EL (cell line): Measurements from ENCODE around the gene PLXDC1.
A peak's percentile ranks its signal among the peaks of the same experiment; 100 is the strongest.

ENCODE experiments used
- DNase-seq: peaks from one replicate; pipeline ENCODE4 v3.0.0-alpha.2; 2016

Gene PLXDC1

DNA sequence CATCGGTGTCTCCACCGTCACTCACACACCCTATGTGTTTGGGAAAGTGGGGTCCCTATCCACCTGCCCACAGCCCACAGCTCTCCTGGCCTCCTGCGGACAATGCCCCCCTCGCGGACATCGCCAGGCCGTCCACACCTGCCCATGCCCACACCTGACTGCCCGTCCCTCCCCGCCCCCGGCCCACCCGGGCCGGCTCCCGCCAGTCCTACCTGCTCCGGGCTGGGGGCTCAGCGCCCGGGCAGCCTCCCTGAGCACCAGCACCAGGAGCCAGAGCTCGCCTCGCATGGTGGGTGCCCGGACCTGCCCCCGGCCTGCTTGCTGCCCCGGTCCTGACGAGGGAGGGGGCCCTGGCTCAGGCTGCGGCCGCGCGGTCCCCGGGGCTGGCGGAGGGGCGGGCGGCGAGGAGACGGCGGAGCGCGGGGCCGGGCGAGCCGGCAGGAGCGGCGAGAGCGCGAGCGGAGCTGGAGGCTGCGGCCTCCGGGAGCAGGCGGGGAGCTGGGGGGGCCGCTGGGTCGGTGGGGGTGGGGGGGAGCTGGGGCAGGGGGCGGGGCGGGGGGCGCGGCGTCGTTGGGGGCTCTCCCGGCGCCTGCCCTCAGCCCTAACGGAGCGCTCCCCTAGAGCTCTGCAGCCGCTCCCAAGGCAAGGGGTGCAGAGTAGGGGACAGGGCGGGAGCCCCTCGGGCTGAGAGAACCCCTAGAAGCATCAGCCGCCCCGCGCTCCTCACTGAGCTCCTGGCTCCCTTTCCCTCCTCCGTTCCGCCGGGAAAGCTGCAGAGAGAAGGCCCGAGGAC is at the start of gene PLXDC1:
PLXDC1 (minus strand) TSS at position 488 of the 793 bp plus-strand sequence; CDS start at position 288, 200 bp downstream.
- DNase-seq: no peak

DNA sequence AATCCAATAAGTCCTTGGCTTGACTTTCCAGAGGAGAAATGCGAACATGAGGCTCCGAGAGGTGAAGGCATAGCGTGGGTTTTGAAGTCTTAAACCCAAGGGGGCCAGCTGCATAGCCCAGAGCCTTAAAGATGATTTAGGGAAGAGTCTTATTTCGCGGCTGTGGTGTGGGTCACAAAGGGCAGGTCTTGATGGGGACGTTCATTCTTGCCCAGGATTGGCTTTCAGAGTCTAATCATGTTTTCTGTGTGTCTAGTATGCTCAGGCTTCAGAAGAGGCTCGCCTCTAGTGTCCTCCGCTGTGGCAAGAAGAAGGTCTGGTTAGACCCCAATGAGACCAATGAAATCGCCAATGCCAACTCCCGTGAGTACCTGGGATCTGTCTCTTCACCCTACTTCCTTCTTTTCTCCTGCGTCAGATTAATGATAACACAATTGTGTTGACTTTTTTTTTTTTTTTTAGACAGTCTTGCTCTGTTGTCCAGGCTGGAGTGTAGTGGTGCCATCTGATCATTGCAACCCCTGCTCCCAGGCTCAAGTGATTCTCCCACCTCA is 49.6 kb upstream of the PLXDC1 start:
- no peak for DNase-seq

DNA sequence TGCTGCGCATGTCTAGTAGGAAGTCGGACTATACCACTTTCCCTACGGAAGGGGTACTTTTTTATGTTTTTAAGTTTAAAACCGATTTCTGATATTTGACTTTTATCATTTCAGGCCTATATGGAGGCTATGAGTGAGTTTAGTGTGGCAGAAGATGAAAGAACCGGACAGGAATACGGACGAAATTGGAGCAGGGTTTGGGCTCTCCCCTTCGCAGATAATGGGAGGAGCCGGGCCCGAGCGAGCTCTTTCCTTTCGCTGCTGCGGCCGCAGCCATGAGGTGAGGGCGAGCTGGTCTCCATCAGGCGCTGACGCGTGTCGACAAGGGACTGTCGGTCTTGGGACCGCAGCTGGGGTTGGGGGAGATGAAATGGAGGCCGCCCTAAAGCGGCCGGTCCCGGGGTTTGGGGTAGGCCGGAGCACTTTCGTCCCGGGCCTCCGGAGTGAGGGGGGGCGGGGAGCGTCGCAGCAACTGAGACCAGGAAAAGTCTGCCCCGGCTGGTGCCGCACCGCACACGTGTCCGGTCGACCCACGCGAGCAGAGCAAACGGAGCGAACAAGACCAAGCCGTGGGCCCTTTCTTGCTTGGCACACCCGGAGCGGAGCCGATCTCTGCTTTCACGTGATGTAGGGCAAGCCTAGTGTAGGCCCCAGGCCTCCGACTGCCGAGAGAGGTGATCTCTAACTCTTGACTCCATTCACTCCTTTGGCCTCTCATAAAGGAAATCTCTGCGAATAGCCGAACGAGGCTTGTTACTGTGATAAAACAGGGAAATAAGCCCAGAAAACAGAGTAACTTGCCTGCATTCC is 48.8 kb upstream of the PLXDC1 start, which contains the start of gene RPL19:
RPL19 (plus strand) TSS at position 214 of the 810 bp plus-strand sequence; CDS start at position 276, 62 bp downstream.
- no peak for DNase-seq

DNA sequence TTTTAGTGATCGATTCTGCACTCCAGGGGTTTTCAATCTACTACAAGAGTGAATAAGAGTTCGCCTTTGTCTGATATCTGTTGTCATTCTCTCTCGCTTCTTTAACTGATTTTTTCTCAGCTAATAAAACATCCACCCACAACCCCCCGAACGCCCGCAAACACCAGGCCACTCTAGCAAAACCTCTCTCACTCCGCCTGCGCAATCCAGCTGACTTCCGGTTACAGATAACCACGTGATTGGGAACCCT is 48.3 kb upstream of the PLXDC1 start:
- peak; percentile 94 for DNase-seq

DNA sequence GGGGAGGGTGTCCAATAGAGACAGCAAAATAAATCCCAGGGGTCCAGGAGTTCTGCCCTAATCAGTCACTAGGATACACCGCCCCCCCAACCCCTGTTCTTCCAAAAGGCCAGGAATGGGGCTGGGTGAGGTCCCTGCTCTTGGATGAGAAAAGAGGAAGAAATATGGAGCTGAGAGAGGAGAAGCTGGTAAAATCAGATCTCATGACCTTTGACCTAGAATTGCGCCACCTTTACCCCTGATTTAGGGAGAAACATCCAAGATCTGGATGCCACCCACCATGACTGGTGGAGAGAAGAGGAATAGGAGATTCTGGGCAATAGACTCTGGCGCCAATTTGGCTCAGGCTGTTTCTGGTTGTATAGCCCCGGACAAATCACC is 46.7 kb upstream of the PLXDC1 start:
- DNase-seq: no peak

DNA sequence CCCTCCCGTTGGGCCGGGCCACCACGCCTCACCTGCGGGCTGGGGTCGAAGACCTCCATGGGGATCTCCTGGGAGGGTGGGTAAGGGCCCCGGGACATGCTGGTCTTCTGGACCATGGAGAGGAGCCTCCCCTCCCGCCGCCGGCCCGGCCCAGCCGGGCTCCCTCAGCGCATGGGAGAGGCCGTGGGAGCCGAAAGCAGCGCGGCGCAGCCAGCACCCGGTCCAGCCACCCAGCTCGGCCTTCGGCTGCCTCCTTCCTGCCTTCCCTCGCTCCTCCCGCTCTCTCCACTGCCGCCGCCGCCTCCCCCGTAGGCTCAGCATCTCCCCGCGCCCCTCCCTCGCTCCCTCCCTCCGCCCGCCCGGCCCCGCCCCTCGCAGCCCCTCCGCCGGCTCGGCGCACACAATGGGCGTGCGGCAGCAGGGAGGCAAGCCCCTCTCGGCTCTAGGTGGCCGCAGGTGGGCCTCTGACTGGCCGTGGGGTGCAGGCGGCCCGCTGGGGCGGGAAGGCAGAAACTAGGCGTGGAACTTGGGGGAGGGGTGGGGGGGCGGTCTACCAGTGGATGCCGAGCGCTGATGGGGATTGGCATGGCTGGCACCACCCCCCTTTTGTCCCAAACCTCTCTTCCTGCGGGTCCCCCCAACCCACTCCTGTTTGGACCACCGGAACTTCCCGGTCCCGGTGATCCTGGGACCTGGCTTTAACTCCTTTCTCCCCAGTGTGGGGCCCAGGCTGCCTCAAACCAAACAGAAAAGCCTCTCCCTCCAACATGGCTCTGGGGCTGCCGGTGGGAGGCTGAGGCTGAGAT is 46.1 kb upstream of the PLXDC1 start, which contains the start of gene CACNB1:
CACNB1 (minus strand) TSS at position 290 of the 806 bp plus-strand sequence; CDS start at position 116, 174 bp downstream.
- DNase-seq: peak; percentile 87

DNA sequence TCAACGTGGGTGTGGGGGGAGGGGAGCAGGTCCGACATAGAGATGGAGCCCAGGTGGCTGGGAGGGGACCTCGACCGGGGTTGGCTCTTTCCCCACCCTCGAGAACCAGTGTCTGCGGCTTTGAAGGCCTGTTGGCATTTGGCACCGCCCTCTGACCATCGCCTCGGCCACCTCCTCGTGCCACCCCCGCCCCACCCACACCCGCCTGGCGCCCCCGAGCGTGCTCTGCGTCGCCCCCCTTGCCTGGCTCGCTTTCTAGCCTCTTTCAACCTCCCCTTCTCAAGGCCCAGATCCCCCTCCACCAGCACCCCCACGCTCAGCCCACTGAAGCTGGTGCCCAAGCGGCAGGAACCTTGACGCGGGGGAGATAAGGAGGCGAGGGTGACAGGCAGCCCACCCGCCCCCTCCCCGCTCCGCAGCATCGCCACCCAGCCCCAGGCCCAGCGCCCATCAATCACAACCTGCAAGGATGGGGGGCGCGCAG is 45.4 kb upstream of the PLXDC1 start:
- DNase-seq: peak; percentile 60

DNA sequence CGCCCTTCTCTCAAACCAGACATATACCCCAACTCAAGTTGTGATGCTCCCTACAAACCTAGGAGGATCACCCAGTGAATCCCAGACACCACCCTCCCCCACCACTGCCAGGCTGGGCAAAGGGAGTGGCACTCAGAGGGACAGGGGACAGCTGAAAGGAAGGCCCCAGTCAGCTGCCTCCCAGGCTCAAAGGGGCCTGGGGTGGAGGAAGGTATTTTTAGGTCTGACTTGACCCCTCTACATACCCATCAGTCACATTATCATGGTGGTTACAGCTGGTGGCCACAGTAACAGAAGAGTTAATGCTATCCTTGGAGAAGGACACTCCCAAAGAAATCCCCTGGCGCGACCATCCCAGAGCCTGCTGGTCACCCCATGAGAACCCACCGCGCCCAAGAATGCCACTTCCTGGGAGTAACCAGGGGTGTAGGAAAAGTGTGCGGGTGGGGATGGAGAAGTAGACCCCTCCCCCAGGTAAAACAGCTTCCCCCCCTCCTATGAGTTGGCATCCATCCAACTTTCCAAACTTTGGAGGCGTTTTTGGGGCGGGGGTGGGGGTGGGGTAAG is 44.9 kb upstream of the PLXDC1 start:
- DNase-seq: peak; percentile 36

DNA sequence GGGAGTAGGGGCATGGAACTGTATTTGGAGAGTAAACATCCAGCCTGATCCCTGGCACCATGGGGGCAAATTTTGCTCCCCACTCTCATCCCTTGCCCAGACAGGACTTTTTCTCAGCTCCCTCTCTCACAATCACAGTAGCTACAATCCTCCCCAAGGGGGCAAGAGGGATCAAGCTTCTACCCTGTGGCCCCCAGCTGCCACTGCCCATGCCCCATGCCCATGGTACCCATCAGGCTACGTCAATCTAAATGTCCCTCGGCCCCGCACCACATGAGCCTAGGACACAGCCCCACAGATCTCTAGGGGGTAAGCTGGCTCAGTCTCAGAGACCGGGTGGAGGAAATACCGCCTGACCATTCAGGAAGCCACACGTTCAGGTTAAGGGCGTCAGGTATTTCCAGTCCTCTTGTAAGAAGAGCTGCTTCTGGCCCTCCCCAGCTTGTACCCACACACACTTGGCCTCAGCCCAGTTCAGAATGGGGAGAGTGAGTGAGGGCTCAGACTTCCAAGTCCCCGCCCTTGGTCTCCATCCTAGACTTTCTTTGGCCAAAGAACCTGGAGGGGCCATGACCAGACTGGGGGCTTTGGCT is 44.2 kb upstream of the PLXDC1 start:
- no peak for DNase-seq

DNA sequence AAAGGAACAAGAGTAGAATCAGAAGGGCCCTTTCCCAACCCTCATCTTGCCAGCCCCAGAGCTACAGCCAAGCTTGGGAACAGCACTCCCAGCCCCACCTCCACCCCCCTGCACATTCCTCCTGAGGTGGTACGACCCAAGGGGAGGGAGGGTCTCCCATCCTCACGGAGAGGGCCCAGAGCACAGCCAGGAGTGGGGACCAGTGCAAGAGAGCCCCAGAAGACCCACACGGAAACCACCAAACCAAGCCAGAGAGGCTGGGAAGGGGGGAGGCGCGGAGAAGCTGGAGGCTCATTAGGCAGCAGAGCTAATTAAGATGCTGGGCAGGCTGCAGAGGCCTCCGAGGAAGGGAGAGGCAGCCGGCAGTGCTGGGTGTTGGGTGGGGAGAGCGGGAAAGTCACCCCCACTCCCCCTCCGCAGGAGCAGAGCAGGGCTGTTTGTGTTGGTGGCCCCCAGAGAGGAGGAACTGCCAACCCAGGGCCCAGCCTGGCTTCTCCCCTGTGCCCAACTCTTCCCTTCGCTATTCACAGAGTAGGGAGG is 43.6 kb upstream of the PLXDC1 start:
- no peak for DNase-seq

DNA sequence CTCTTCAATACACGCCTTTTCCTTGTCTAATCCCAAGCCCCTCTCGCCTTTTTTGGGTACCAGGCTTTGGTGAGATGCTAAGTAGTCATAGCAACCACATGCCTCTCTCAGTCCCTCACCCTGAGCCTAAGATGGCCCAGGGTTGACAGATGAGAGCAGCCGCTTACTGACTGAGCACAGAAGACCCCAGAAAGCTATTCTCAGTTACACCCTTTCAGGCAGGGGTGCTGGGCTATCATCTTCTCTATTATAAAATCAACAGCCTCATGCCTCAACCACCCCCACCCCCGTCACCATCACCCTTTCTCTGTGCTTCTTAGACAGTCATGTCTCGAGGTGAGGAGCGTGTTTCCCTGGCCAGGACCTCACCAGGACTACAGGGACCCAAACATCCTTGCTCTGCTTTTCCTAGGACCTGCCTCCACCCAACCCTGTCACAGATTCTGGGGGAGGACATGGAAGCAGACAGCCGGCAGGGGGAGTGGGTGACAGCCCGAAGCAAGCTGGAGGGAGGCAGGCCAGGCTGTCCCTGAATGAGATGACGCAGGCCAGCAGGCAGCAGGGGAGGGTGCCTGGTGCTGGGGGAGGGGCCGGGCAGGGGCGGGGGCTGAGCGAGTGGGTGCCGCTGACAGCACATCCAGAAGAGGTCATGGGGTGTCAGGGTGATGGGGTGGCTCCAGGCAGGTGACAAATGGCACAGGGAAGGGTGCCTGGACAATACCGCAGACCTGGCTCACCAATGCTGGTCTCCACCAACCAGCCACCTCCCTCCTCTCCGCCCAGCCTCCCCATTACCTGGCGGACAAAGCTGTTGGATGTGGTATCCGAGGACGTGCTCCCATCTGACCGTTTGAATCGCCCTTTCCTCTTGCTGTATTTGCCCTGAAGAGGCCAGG is 42.9 kb upstream of the PLXDC1 start:
- peak; percentile 69 for DNase-seq

DNA sequence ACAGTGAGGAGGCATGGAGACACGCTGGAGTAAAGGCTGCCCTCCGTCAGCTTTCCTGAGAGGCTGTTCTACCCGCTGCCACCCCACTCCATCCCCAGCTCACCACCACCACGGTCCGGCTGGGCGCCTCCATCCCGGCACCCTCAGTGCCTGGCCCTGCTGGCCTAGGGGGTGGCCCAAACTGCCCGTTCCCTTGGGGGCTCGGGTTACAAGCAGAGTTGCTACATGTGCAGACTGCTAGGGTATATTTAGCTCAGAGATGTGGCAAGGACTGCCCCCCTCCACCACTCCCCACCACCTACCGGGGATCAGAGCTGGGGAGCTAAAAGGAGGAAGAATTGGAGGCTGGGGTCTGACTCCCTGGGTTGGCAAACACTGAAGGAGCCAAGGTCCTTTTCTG is 41.9 kb upstream of the PLXDC1 start:
- no peak for DNase-seq

DNA sequence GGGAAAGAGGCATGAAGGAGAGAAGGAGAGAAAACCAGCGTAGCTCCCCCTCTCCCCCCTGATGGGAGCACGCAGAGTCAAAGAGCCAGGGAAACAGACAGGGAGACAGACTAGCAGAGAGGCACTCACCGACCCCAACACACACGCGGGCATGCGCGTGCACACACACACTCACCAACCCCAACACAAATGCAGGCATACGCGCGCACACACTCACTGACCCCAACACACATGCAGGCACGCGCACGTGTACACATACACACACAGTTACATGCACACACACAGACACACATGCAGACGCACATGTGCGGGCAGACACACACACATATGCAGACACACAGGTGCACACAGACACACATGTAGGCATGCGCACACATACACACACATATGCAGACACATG is 41.5 kb upstream of the PLXDC1 start:
- no peak for DNase-seq

DNA sequence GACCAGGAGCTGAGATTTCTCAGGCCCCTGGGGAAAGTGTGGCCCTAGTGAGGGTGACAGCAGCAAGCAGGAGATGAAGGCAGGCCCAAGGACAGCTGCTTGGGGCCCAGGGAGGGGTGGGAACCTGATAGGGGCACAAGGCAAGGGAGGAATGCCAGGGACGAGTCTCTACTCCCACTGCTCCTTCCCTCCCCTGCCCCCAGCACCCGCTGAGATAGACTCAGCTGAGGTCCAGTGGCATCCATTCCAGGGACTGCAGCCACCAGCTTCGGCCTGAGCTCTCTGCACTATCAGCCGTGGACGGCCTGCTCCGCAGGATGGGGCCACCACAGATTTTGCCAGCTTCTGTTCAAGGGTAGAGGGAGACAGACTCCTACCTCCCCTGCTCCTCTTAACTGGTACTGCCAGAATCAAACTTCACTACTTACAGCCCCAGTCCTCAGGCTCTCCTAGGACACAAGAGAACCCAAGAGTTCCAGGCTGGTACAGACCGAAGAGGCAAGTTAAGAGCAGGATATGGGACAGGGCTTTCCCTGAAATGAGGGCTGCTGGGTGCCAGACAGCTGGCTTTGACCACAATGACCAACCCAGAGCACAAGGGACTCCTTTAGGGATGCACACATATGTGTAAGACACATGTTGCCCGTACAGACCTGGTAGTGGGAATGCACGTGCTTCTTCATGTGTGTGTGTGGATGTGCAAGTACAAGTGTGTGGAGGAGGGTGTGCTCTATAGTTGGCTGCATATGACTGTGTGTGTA is 40.5 kb upstream of the PLXDC1 start:
- no peak for DNase-seq

DNA sequence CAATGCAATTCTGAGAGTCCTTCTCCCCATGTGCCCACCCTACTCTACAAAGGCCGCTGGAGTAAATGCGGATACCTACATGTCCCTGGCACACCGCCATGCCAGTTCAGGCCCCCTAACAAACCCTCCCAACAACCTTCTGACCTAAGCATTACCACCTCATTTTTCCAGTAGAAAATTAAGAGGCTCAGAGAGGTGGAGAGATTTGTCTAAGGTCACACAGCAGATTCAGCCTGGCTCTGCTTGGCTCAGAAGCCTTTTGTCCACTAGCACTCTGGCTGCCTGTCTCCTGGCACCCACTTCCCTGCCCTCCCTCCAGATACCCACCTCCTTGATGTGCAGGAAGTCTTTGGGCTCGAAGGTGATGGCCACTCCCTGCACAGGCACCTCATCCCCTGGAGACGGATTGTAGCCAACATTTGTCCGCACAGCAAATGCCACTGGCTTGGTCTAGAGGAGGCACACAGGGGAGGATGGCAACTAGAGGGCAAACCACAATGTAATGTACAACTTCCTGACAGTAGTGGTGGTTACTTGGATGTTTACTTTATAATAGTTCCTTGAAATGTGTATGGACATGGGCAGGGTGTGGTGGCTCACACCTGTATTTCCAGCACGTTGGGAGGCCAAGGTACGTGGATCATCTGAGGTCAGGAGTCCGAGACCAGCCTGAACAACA is 35.9 kb upstream of the PLXDC1 start:
- no peak for DNase-seq

DNA sequence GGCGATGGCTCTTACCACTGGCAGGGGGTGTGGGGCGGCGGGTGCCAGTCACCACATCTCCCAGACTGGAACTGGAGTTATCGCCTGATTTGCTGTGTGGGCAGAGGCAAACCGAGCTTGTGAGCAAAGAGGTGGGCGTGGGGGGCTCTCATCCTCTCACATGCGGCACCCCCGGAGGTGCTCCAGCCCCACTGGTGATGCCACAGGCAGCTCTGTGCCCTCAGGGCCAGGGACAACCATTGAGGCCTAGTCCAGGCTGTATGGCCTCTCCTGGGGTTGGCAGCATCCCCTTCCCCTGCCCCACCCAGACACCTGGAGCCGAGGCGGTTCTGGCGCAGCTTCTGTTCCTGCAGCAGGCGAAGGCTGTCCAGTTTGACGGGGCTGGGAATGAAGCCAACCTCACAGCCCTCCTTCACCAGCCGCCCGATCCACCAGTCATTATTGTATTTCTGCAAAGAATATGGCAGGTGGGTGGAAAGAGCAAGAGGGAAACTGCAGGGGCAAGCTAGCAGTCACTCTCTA is 35.1 kb upstream of the PLXDC1 start:
- DNase-seq: no peak

DNA sequence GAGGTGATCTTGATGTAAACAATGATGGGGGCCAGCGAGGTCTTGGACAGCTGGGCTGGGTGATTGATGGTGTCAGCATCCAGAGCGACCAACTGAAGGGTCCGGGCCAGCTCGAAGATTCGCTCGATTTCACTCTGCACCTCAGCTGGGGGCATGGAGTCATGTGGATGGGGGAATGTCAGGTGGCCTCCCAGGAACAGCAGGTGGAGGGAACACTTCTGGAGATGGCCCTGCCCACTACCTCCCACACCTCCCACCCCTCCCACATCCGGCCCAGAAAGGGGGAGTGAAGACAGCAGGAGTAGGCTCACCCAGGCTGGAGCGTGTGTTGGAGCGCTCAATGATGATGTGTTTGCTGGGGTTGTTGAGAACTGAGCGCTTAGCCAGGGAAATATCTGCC is 32.3 kb upstream of the PLXDC1 start:
- no peak for DNase-seq

DNA sequence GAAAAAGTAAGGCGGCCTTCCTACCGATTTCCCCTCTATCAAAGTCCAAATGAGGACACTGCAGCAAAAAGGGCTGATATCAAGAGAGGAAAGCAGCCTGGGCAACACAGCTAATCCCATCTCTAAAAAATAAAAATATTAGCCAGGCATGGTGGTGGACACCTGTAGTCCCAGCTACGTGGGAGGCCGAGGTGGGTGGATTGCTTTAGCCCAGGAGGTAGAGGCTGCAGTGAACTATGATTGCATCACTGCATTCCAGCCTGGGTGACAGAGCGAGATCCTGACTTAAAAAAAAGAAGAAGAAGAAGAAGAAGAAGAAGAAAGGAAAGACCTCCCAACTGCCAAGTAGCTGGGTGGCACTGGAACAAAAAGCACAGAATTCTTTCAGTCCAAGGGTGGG is 31.6 kb upstream of the PLXDC1 start:
- no peak for DNase-seq

DNA sequence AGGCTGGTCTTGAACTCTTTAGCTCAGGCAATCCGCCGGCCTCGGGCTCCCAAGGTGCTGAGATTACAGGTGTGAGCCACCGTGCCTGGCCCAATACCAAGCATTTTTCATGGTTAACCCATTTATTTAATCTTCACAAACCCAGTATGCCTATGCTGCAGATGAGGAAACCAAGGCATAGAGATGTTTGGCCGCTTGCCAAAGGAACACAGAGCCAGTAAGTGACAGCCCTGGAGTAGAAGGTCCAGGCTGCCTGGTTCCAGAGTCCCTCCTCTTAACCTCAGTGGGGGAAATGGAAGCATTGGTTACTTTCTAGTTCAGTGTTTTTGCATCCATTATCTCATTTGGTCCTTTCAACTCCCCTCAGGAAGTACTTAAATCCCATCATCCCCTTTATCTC is 29.9 kb upstream of the PLXDC1 start:
- DNase-seq: no peak
